Superior temporal gyrus (tissue), 1 donor: ENCODE results near the gene PCBP3.

ENCODE experiments used
- DNase-seq: peaks from one replicate; pipeline ENCODE4 v3.0.0-alpha.2; 2016; ENCODE audit errors: extremely low spot score

The PCBP3 gene

DNA sequence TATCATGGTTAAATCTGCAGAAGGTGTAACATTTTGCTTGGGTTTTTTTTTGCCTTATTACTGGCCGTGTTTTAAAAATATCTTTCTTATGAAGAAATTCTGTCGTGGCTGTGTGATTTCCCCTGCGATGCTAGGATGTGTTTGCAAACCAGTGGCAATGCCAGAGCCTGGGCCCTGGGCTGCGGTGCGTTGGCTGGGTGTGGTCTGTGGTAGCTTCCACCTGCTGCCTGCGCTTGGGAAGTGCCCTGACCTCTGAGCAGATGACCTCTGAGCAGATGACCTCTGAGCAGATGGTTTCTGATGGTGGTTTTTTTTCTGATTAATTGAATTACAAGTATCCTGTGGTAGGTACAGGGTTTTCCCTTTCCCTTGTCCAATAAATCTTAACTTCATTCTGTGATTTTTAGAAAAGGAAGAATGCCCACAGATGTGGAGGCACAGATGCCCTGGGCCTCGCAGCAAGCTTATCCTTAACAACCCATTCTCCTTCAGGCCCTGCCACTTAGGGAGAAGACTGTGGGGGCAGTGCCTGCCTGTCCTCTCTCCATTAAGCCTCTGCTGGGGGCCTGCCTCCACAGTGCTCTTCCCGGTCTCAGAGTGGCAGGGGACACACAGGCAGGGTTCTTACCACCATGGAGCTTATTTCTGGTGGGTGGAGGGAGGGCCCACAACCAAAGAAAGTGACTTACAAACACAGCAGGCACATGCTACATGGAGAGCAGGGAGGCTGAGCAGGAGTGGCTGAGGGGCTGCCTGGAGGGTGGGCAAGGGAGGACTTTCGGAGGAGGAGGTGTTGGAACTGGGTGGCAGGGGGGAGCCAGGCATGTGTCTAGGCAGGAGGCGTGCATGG lies 81.7 kb downstream of the PCBP3 start:
- DNase-seq, result no peak

DNA sequence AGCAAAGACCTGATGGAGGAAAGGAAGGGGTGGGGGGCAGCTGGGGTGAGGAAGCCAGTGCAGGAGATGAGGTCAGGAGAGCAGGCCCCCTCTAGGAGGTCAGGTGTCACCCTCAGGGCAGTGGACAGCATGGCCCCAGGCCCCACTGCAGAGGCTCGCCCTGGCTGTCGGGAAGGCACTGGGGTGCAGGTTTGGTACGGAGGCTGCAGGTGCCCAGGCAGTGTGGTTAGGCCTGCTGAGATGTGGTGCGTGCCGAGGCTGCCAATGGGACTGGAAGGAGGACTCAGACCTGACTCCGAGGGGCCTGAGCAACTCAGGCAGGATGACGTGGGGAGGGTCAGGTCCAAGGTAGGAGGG lies 82.3 kb downstream of the PCBP3 start:
- DNase-seq, result no peak

GRCh38 chr21:45726438-45726837 lies 82.9 kb downstream of the PCBP3 start:
- no peak for DNase-seq

DNA sequence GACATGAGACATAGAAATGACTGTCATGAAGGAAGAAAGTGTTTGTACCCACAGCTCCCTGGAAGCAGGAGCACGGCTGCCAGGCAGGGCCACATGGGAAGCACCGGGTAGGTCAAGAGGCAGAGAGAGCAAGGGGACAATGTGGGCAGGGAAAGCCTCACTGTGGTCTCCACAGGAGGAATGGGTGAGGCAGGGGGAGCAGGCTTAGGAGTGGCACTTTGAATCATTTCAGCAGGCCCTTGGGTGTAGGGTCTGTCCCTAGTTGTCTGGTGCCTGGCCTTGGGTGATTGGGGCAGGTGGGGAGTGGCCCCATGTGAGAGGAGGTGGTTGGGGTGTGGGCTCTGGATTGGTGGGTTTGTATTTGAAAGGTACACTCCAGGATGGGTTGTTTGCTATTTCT lies 83.9 kb downstream of the PCBP3 start:
- DNase-seq, result no peak

DNA sequence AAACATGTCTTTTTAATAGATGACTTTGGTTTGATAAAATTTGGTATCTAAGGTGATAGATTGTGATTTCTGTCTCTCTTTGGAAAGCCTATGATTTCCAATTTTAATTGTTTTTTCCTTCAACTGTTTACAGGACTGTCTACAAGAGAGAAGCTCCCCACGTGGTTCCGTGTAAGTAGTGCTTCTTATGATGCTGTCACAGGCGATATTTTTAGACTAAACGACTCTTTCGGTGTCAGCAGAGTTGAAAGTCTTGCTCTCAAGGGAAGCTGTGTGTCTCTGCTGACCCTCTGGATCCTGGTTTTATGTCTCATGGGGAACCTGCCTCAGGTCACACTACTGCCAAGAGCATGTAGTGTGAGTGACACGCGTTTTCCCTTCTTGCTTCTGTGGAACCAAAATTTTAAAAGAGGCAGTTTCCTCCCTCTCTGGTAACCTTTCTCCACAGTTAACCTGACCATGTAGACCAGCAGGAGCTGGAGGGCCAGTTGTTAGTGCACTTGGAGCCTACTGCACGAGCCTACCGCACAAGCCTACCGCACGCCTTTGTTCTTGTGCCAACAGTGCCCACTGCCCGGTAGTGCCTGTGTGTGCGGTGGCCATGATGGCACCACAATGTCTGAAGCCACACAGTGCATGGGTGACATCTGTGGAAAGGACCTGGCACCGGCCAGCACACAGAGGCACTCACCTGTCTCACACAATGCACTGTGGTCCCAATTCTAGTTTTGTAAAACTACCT lies 91.9 kb downstream of the PCBP3 start:
- no peak for DNase-seq

- no peak for DNase-seq
Observed at GRCh38 chr21:45736042-45736689, 92.6 kb downstream of the PCBP3 start.

DNA sequence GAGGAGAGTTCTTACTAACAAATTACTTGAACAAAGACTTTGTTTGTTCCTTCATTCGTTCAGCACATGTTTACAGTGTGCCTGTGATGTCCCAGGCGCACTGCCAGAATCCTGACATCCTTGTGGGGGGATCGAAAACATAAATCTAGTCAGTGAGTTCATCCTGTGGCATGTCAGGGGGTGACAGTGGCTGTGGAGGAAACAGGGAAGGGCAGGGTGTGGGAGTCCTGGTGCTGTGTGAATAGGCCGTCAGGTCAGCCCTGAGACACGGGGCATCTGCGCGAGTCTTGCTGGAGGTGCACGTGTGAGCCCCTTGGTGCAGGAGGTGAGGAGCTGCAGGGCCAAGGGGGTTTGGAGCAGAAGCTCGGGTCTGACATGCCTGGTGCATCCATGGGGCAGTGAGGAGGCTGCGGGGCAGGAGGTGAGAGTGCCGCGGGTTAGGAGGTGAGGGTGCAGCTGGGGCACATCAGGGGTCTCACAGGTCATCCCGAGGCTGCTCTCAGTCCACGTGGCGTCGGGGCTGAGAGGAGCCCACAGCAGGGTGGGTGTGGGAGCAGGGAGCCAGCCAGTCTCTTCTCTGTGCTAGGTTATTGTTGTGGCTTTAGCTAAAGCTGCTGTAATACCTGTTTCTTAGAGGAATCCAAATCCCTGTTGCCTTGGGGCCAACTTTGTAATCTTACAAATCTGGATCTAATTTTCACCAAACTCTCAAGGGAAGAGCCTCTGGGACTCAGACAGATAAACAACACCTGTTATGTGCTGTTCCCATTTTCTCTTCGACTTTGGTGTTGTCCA lies 93.4 kb downstream of the PCBP3 start:
- DNase-seq, result no peak

GRCh38 chr21:45737485-45738166 lies 94.1 kb downstream of the PCBP3 start:
- no peak for DNase-seq

- no peak for DNase-seq
Observed at GRCh38 chr21:45739218-45740087, 95.9 kb downstream of the PCBP3 start.

DNA sequence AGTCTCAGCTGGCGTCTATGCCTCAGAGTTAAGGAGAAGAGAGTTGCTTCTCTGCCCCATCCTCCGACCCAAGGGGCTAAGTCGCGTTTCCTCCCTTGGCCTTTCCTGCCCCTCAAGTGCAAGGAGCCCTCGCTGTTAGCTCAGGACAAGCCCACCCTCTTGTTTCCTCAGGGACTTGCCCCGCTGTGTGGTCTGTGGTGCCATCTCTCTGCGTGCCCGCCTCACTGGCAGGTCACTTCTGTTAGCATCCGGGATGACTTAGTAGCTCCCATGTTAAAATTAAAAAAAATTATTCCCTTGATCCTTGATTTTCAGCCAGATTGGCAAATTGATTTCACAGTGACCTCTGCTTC lies 96.5 kb downstream of the PCBP3 start:
- DNase-seq, result no peak

DNA sequence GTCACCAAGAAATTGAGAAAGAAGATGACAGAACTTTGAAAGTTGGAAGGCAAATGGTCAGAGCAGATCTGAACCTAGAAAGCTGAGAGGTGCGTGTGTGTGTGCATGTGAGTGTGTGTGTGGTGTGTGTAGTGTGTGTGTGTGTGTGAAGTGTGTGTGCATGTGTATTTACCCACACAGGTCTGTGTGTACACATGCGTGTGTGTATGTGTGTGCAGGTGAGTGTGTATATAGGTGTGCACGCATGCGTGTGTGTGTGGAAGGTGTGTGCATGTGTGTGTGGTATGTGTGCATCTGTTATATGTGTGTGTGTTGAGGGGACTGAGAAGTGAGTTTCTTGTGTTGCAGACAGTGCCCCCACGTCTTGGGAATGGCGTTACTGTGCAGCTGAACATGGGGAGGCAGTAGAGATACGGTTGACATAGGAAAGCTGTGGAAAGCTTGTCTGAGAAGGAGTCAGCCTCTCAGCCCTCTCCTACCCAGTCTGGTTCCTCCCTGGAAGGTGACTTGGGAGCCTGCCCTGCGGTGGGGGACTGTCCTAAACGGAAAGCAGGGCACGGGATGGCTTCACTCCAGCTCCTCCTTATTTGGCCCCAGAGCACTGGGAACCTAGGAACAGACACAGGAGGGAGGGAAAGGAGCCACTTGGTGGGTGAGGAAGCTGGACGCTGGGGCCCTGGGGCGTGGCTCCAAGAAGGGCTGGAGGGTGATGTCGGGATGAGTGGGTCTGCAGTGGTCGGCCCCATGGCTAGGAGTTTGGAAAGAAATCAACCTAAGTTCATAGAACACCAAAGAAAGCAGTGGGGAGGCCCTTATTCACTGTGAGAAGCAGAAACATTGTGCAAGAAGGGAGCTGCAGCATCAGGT lies 97.2 kb downstream of the PCBP3 start:
- no peak for DNase-seq

GRCh38 chr21:45741691-45742090 lies 98.2 kb downstream of the PCBP3 start:
- DNase-seq, result no peak

DNA sequence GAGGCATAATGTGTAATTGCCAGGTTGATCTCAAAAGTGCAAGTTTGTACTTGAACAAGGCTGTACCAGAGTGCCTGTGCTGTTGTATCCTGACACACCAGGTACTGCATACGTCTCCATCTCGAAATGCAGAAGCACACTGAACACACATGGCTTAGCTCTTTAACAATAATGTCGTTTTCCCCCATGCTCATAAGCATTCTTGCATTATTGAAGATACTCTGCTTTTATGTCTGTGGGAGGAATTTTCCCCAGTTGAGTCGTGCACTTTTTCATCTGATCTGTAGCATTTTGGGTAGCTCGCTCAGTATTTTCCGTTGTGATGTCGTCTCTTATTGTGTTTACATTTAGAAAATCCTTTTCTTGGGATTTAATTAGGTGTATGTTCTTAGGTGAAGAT lies 98.7 kb downstream of the PCBP3 start:
- DNase-seq, result no peak

DNA sequence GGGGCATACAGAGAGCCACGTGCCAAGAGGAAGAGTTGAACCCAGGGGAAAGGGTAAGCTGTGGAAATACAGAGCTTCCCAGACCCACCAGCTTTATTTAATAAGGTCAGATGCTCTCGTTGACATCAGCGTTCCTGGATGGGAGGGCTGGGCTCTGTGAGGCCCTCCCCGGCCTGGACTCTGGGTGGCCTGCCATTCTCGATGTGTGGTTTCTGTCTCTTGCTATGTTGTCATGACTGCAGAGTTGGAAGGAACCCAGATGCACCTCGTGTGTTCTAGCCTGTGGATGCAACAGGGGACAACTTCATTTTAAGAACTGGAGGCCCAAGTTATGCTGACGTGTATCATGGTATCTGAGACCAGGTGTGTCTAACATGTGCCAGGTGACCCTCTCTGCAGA lies 101.7 kb downstream of the PCBP3 start:
- DNase-seq, result no peak

- no peak for DNase-seq
Observed at GRCh38 chr21:45747233-45747766, 103.8 kb downstream of the PCBP3 start.

DNA sequence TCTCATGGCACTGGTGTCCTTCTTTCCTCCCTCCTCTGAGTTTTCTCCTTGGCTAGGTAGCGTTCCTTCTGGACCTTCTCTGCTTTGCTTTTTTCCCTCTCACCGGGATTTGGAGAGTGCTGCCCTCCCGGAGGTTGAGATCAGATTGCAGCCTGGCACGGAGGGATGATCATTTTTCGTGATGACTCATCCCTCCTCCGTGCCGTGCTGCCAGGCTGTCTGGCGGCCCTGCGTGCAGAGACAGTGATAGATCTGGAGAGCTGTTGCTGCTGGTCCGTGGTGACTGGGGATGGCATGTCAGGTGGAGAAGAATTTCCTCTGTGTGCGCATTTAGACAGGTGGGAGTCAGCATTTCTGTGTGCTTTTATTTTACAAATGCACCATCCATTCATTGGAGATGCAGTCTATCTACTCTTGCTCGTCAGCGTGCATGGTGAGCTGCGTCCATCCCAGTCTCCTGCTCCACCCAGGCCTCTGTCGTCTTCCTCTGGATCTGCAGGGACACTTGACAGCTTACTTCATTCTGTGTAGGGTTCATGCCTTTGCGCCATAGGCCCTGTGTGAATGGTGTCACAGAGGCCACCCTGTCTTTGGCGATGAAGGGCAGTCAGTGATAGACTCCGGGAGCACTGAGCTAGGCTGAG lies 104.4 kb downstream of the PCBP3 start:
- DNase-seq, result peak; percentile 42

DNA sequence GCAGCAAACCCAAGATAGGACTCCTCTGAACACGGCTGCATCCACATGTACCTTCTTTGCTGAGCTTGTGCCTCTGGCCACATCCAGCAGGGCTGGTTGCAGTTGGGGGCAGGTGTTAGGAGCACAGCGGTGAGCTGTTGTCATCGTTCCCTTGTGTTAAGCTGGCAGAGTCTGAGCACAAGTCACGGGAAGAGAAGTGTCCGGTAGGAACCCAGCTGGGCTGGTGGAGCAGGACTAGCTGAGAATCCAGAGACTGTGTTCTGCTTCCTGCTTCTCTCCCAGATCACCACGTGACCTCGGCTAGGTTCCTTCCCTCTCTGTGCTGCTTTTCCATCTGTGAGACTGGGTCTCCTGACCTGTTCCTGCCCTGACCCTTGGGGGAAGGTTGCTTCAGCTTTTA lies 105.1 kb downstream of the PCBP3 start:
- DNase-seq, result peak; percentile 19

DNA sequence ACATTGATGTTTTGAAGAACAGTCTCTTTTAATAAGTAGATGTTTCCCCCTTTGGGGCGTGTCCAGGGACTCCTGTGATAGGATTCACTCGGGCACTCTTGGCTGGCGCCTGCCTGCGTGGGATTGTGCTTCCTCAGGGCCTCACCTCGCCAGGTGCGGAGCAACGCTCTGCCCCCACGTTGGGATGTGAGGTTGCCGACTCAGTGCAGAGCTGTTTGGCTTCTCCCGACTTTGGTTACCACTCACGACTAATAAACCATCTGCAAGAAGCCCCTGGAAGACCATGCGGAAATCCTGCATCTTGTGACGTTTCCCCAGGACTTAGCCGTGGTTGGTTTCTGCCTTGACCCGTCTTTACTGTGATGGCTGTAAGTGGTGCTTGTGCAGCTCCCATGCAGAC lies 106.4 kb downstream of the PCBP3 start:
- DNase-seq, result no peak

DNA sequence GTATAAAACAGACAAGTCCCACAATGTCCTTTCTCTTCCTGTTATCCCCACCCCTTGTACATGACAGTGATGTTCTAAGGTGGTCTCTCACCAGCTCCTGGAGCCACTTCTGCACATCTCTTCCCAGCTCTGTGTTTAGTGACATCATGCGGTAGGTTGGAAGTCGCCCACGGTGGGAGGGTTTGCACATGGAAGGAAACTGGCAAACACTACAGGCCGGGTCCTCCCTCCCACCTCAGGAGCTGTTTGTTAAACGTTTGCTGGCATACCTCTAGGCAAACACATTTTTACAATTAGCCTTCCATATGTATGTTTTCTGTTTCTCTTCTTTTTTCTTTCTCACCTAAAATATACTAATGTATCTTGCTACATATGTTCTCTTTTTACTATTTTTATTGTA lies 107.4 kb downstream of the PCBP3 start:
- DNase-seq, result no peak
